K562 (cell line): ENCODE results near the gene KATNB1. TPM values are rescaled to one million over a fixed set of nuclear protein-coding genes. Genes with fewer than 3 reads are reported as not detected.

ENCODE experiments used
- AFF1 ChIP-seq, 2 experiments: fragments of 450-650 bp; IDR thresholded peaks; 2 replicates each; pipeline ENCODE4 v1.6.1; 2018; ENCODE audit warnings: mild to moderate bottlenecking in 2 of 2, low read depth in 1 of 2; ENCODE audit not compliant: partially characterized antibody in 2 of 2
- CLOCK ChIP-seq: fragments of 250-450 bp; sonication (Bioruptor Pico); IDR thresholded peaks from 2 replicates; pipeline ENCODE4 v1.4.0; 2020; ENCODE audit warnings: mild to moderate bottlenecking, moderate library complexity, borderline replicate concordance
- ETV5 ChIP-seq: sonication (generic); formaldehyde crosslinking; IDR thresholded peaks from 2 replicates; pipeline ENCODE4 v1.4.0; 2020; ENCODE audit warnings: low read depth, mild to moderate bottlenecking, missing genetic modification reagents
- HIVEP1 ChIP-seq: fragments of 250-450 bp; sonication (Bioruptor Pico); IDR thresholded peaks from 2 replicates; pipeline ENCODE4 v1.4.0; 2020; ENCODE audit warnings: mild to moderate bottlenecking
- HOXB6 ChIP-seq: fragments of 250-450 bp; sonication (Bioruptor Pico); IDR thresholded peaks from 2 replicates; pipeline ENCODE4 v1.5.1; 2022; ENCODE audit warnings: mild to moderate bottlenecking, borderline replicate concordance
- MAFK ChIP-seq: IDR thresholded peaks from 2 replicates; pipeline ENCODE4 v1.6.1; 2011; ENCODE audit warnings: low read length, improper control_type of control experiment
- MTA2 ChIP-seq: fragments of 450-650 bp; IDR thresholded peaks from 2 replicates; pipeline ENCODE4 v1.6.1; 2016; ENCODE audit warnings: low read depth
- RB1 ChIP-seq: fragments of 450-650 bp; IDR thresholded peaks from 2 replicates; pipeline ENCODE4 v1.6.1; 2017; ENCODE audit warnings: low read depth, mild to moderate bottlenecking
- RBFOX2 ChIP-seq: fragments of 200-400 bp; formaldehyde crosslinking; IDR thresholded peaks from 2 replicates; pipeline ENCODE4 v1.6.1; 2017; ENCODE audit warnings: low read depth, mild to moderate bottlenecking, low read length, moderate library complexity
- STAT6 ChIP-seq: sonication (generic); formaldehyde crosslinking; IDR thresholded peaks from 2 replicates; pipeline ENCODE4 v1.8.1; 2023; ENCODE audit warnings: mild to moderate bottlenecking, missing genetic modification reagents
- TRIM25 ChIP-seq: fragments of 450-650 bp; IDR thresholded peaks from 2 replicates; pipeline ENCODE4 v1.7.0; 2016; ENCODE audit warnings: borderline replicate concordance
- XRCC3 ChIP-seq: fragments of 450-650 bp; IDR thresholded peaks from 2 replicates; pipeline ENCODE4 v1.6.1; 2017; ENCODE audit warnings: mild to moderate bottlenecking, moderate library complexity
- ZNF280A ChIP-seq: fragments of 450-650 bp; IDR thresholded peaks from 2 replicates; pipeline ENCODE4 v1.6.1; 2018; ENCODE audit warnings: mild to moderate bottlenecking, low read depth; ENCODE audit not compliant: partially characterized antibody
- polyA plus RNA-seq, 8 experiments: library from polyadenylated mRNA; depleted of rRNA in 4 of 8; stranded (reverse) in 5 of 8; unstranded in 3 of 8; fragments of >200 nt; fragmentation: Nextera tagmentation in 2 of 8; fragmentation: Illumina TruSeq in 1 of 8; extraction: Ambion mirVana in 2 of 8; extraction: Trizol in 1 of 8; gene quantifications; 2 replicates each; pipeline versions ENCODE4 v1.2.1 to v1.2.3, GENCODE V29; 2011 to 2014; ENCODE audit warnings: inconsistent platforms in 1 of 8, missing spikeins in 1 of 8
- total RNA-seq, 7 experiments: library from RNA; depleted of rRNA in 6 of 7; stranded (reverse); fragments of >200 nt in 6 of 7; fragmentation: Illumina TruSeq in 2 of 7; extraction: Trizol in 2 of 7; gene quantifications; 2 replicates each; pipeline versions ENCODE4 v1.2.1 to v1.2.3, GENCODE V29; 2011 to 2021; ENCODE audit warnings: low replicate concordance in 1 of 7

KATNB1 gene
- total and polyA plus RNA-seq, 9 of the 15 experiments (the other 6 are each of a cell fraction or from before 2014, with no cell fraction given): 1.2 to 52.6 (median 21.9) TPM

GRCh38 chr16:57736419-57737351 is 1.1 kb downstream of the KATNB1 start (continued):
- TF ChIP-seq AFF1 (IDR thresholded peaks at IDR 0.05; ENCODE audit: low read depth in 1 of 2, partially characterized antibody in 2 of 2) (no peak), MTA2 (no peak), STAT6 (0 out of 2 replicates have a peak, but pooled peaks have one; percentile 26), RB1 (no peak), CLOCK (CRISPR knock-in tag) (no peak), HIVEP1 (CRISPR knock-in tag) (no peak), RBFOX2 (no peak), XRCC3 (no peak), MAFK (no peak), TRIM25 (no peak), ZNF280A (no peak), ETV5 (CRISPR knock-in tag) (no peak), HOXB6 (CRISPR knock-in tag) (no peak)
